Left kidney (tissue), 1 donor: Measurements from ENCODE around the gene IL3. TPM values are rescaled to one million over a fixed set of nuclear protein-coding genes. Genes with fewer than 3 reads are reported as not detected.

ENCODE experiments used
- polyA plus RNA-seq: library from polyadenylated mRNA; unstranded; fragments of 120-200 nt; gene quantifications from one replicate; pipeline ENCODE4 v1.2.1, GENCODE V29; 2013; ENCODE audit not compliant: insufficient read length

Gene IL3
- polyA plus RNA-seq, 1 donor, result not detected

Other genes with a start within 250 kb of the IL3 start
- not detected for gene MEIKIN, start 115.0 kb upstream of the IL3 start, polyA plus RNA-seq
- 1.4 TPM for gene ACSL6, start 49.0 kb upstream of the IL3 start, polyA plus RNA-seq
- gene CSF2, start 13.1 kb downstream of the IL3 start, polyA plus RNA-seq, result not detected
- gene P4HA2, start 167.2 kb downstream of the IL3 start, polyA plus RNA-seq, result 48.8 TPM
- gene PDLIM4, start 197.0 kb downstream of the IL3 start, polyA plus RNA-seq, result 11.1 TPM
- gene SLC22A4, start 233.7 kb downstream of the IL3 start, polyA plus RNA-seq, result 7.6 TPM